ACC112 (cell line): Measurements from ENCODE around the gene PTX4.

Experiments used
- H2AFZ ChIP-seq: fragments of 200-600 bp; sonication (generic); one replicate; pipeline ENCODE4 v1.6.0; 2017; ENCODE audit warnings: antibody characterized with exemption, low read length; ENCODE audit not compliant: unreplicated experiment
- H3K27ac ChIP-seq: fragments of 200-600 bp; sonication (generic); 2 replicates; pipeline ENCODE4 v1.5.1; 2014; ENCODE audit warnings: low read depth, mild to moderate bottlenecking, antibody characterized with exemption, low read length, moderate library complexity
- H3K27me3 ChIP-seq: fragments of 200-600 bp; sonication (generic); 2 replicates; pipeline ENCODE4 v1.6.1; 2014; ENCODE audit warnings: mild to moderate bottlenecking, antibody characterized with exemption, low read length, moderate library complexity, mixed read lengths; ENCODE audit not compliant: insufficient read depth
- H3K36me3 ChIP-seq: fragments of 200-600 bp; sonication (generic); 2 replicates; pipeline ENCODE4 v1.6.1; 2016; ENCODE audit warnings: mild to moderate bottlenecking, antibody characterized with exemption, low read length, moderate library complexity, mixed read lengths; ENCODE audit not compliant: insufficient read depth
- H3K4me1 ChIP-seq: fragments of 200-600 bp; sonication (generic); one replicate; pipeline ENCODE4 v1.6.1; 2016; ENCODE audit warnings: low read length, mixed read lengths; ENCODE audit not compliant: insufficient read depth, unreplicated experiment, control insufficient read depth
- H3K4me3 ChIP-seq: fragments of 200-600 bp; sonication (generic); 2 replicates; pipeline ENCODE4 v1.5.1; 2014; ENCODE audit warnings: mild to moderate bottlenecking, low read depth, low read length
- H3K79me2 ChIP-seq: fragments of 200-600 bp; sonication (generic); one replicate; pipeline ENCODE4 v1.6.0; 2016; ENCODE audit warnings: low read length; ENCODE audit not compliant: control insufficient read depth, unreplicated experiment, insufficient read depth

The PTX4 gene

GRCh38 chr16:1498899-1499676, 10.3 kb upstream of the PTX4 start:
- Histone ChIP-seq H2AFZ (no peak overlapping the region), H3K79me2 (peaks cover 16% of the 10 kb centered on the region), H3K4me1 (peaks cover 7% of the 10 kb centered on the region), H3K4me3 (no peak overlapping the region), H3K27ac (no peak overlapping the region), H3K36me3 (peaks cover 6% of the 10 kb centered on the region; the same call in 1 of the 2 replicates), H3K27me3 (no peaks in the 10 kb centered on the region)

- H3K36me3 ChIP-seq, result no peaks in the 10 kb centered on the region; the same call in 1 of the 2 replicates
- H3K4me3 ChIP-seq, result no peak overlapping the region
- H3K4me1 ChIP-seq, result peaks cover 10% of the 10 kb centered on the region
- peaks cover 21% of the 10 kb centered on the region for H3K79me2 ChIP-seq
- no peaks in the 10 kb centered on the region for H3K27me3 ChIP-seq
- no peak overlapping the region for H3K27ac ChIP-seq
- no peak overlapping the region for H2AFZ ChIP-seq
These were observed 8.4 kb upstream of the PTX4 start for GRCh38 chr16:1497014-1497598.

GRCh38 chr16:1496464-1496863, 7.7 kb upstream of the PTX4 start:
- Histone ChIP-seq H3K27me3 (no peaks in the 10 kb centered on the region), H3K36me3 (no peaks in the 10 kb centered on the region; the same call in 1 of the 2 replicates), H3K27ac (no peak overlapping the region), H3K4me3 (no peak overlapping the region), H3K4me1 (peaks cover 10% of the 10 kb centered on the region), H2AFZ (no peak overlapping the region), H3K79me2 (peaks cover 21% of the 10 kb centered on the region)

GRCh38 chr16:1495889-1496262, 7.1 kb upstream of the PTX4 start:
- Histone ChIP-seq H3K4me3 (no peak overlapping the region), H3K36me3 (no peaks in the 10 kb centered on the region; the same call in 1 of the 2 replicates), H3K4me1 (peaks cover 10% of the 10 kb centered on the region), H3K27ac (no peak overlapping the region), H2AFZ (no peak overlapping the region), H3K79me2 (peaks cover 21% of the 10 kb centered on the region), H3K27me3 (no peaks in the 10 kb centered on the region)

GRCh38 chr16:1495211-1495888, 6.6 kb upstream of the PTX4 start:
- peaks cover 21% of the 10 kb centered on the region for H3K79me2 ChIP-seq
- no peak overlapping the region for H2AFZ ChIP-seq
- H3K27ac ChIP-seq, result no peak overlapping the region
- no peaks in the 10 kb centered on the region for H3K27me3 ChIP-seq
- H3K36me3 ChIP-seq, result no peaks in the 10 kb centered on the region; the same call in 1 of the 2 replicates
- H3K4me3 ChIP-seq, result peak overlapping the region; percentile 100; the same call in 1 of the 2 replicates
- peaks cover 10% of the 10 kb centered on the region for H3K4me1 ChIP-seq

- H3K4me3 ChIP-seq, result peak overlapping the region; percentile 100
These were observed 6.0 kb upstream of the PTX4 start for GRCh38 chr16:1494711-1495110.

GRCh38 chr16:1494129-1494640, 5.4 kb upstream of the PTX4 start:
- no peaks in the 10 kb centered on the region for H3K27me3 ChIP-seq
- H3K27ac ChIP-seq, result peak overlapping the region; percentile 86; the same call in 1 of the 2 replicates
- peak overlapping the region; percentile 75 for H2AFZ ChIP-seq
- peaks cover 21% of the 10 kb centered on the region for H3K79me2 ChIP-seq
- H3K36me3 ChIP-seq, result no peaks in the 10 kb centered on the region; the same call in 1 of the 2 replicates
- peak overlapping the region; percentile 100 for H3K4me3 ChIP-seq
- peaks cover 10% of the 10 kb centered on the region for H3K4me1 ChIP-seq

More at GRCh38 chr16:1494711-1495110, 6.0 kb upstream of the PTX4 start:
- Histone ChIP-seq H3K79me2 (peaks cover 21% of the 10 kb centered on the region), H3K27ac (no peak overlapping the region), H3K4me1 (peaks cover 10% of the 10 kb centered on the region), H3K27me3 (no peaks in the 10 kb centered on the region), H3K36me3 (no peaks in the 10 kb centered on the region; the same call in 1 of the 2 replicates), H2AFZ (no peak overlapping the region)

- Histone ChIP-seq H3K4me3 (peak overlapping the region; percentile 100), H3K27ac (peak overlapping the region; percentile 86; the same call in 1 of the 2 replicates), H2AFZ (peak overlapping the region; percentile 75), H3K36me3 (no peaks in the 10 kb centered on the region; the same call in 1 of the 2 replicates), H3K27me3 (no peaks in the 10 kb centered on the region), H3K79me2 (peaks cover 21% of the 10 kb centered on the region), H3K4me1 (peaks cover 10% of the 10 kb centered on the region)
These were observed 5.0 kb upstream of the PTX4 start for GRCh38 chr16:1493746-1494094.

GRCh38 chr16:1492923-1493745, 4.4 kb upstream of the PTX4 start, which contains the start of gene TELO2:
Gene TELO2 (plus strand): TSS chr16:1493360. CDS start chr16:1494282, 922 bp downstream.
- Histone ChIP-seq H3K27me3 (no peaks in the 10 kb centered on the region), H3K79me2 (peaks cover 21% of the 10 kb centered on the region), H3K36me3 (no peaks in the 10 kb centered on the region; the same call in 1 of the 2 replicates), H2AFZ (peak within 1 kb of the TSS; percentile 84), H3K4me1 (peaks cover 10% of the 10 kb centered on the region), H3K4me3 (peak within 1 kb of the TSS; percentile 100), H3K27ac (peak within 1 kb of the TSS; percentile 86)
